Measurements from ENCODE around the gene SLC27A5. TPM values are rescaled to one million over a fixed set of nuclear protein-coding genes. Genes with fewer than 3 reads are reported as not detected.
"Not testable (repeated sequence)": the region's sequence is repeated elsewhere in the genome, so short reads cannot be mapped to it uniquely, and the experiment has no call there.

Gene SLC27A5
- total and polyA plus RNA-seq, 2 of the 13 experiments (the other 11 are each of a cell fraction or from before 2014, with no cell fraction given): 30.3 to 40.2 TPM

- Histone ChIP-seq H3K36me3 (replicated peaks in 1 of 2; ENCODE audit: control insufficient read depth in 1 of 2, insufficient read depth in 2 of 2, low read length in 2 of 2) (peaks cover 4 to 21% of the 10 kb centered on the region in 2 experiments; a peak in 4 of 5 replicates), H3K4me1 (ENCODE audit: insufficient read depth, low read length) (peaks cover 25% of the 10 kb centered on the region)
- H3K9ac ChIP-seq (ENCODE audit: insufficient read depth, low read depth, low read length); H3K27ac ChIP-seq (ENCODE audit: extremely low read length, insufficient read depth, low read length); H2AFZ ChIP-seq (ENCODE audit: low read length); BruUV-seq (replicated peaks); H4K20me1 ChIP-seq (ENCODE audit: insufficient read depth, low read length); H3K4me3 ChIP-seq (replicated peaks in 1 of 3; ENCODE audit: insufficient read depth in 1 of 3, low read depth in 2 of 3, low read length in 3 of 3); FAIRE-seq; H3K79me2 ChIP-seq (ENCODE audit: insufficient read depth, low read length); intact Hi-C loops (cut with micrococcal nuclease; ENCODE audit: unreplicated experiment); H3K4me2 ChIP-seq (ENCODE audit: low read depth, low read length); CTCF ChIA-PET (ENCODE audit: low intra/inter-chr PET ratio, low total read pairs); POLR2A ChIA-PET; H3K27me3 ChIP-seq (ENCODE audit: control insufficient read depth in 1 of 2, insufficient read depth in 2 of 2, low read length in 2 of 2); in situ Hi-C loops (cut with HindIII; ENCODE audit: extremely low pct_ligation_motif_present, low pct_unique_long_range_greater_than_20kb); DNase-seq (ENCODE audit: low spot score); ATAC-seq; H3K9me3 ChIP-seq (ENCODE audit: low read length): not testable (repeated sequence)
- WGBS (ENCODE audit: low lambda C conversion rate): 91% methylated on average over 6 of the region's 53 CpGs
- peak; percentile 57 for TF ChIP-seq AGO1 (IDR thresholded peaks at IDR 0.05; ENCODE audit: low read depth, low read length, poor library complexity, severe bottlenecking)
- TF ChIP-seq RBFOX2 (IDR thresholded peaks at IDR 0.05; ENCODE audit: low read depth, low read length): peak; percentile 25; the same call in 1 of the 2 replicates
These were observed 40.8 kb downstream of the SLC27A5 start for GRCh38 chr19:58470837-58471543.

GRCh38 chr19:58469241-58470013 lies 42.4 kb downstream of the SLC27A5 start:
- no peak for FAIRE-seq
- Histone ChIP-seq H3K36me3 (replicated peaks in 1 of 2; ENCODE audit: control insufficient read depth in 1 of 2, insufficient read depth in 2 of 2, low read length in 2 of 2) (peaks cover 4 to 21% of the 10 kb centered on the region in 2 experiments; a peak in 4 of 5 replicates), H4K20me1 (ENCODE audit: insufficient read depth, low read length) (no peaks in the 10 kb centered on the region), H3K9ac (ENCODE audit: insufficient read depth, low read depth, low read length) (no peak overlapping the region), H3K27me3 (ENCODE audit: control insufficient read depth in 1 of 2, insufficient read depth in 2 of 2, low read length in 2 of 2) (no peaks in the 10 kb centered on the region), H3K27ac (ENCODE audit: extremely low read length, insufficient read depth, low read length) (no peak overlapping the region), H2AFZ (ENCODE audit: low read length) (no peak overlapping the region), H3K79me2 (ENCODE audit: insufficient read depth, low read length) (peaks cover 6% of the 10 kb centered on the region), H3K4me3 (replicated peaks in 1 of 3; ENCODE audit: insufficient read depth in 1 of 3, low read depth in 2 of 3, low read length in 3 of 3) (no peak overlapping the region), H3K4me2 (ENCODE audit: low read depth, low read length) (no peak overlapping the region), H3K4me1 (ENCODE audit: insufficient read depth, low read length) (peaks cover 24% of the 10 kb centered on the region), H3K9me3 (ENCODE audit: low read length) (no peaks in the 10 kb centered on the region)
- intact Hi-C loops (cut with micrococcal nuclease; ENCODE audit: unreplicated experiment): loop anchor here (5.0 kb wide), 2 partner anchors 62 to 142 kb away; partner anchors contain the start of genes ZNF584 and ZSCAN22
- no TSS peak for BruUV-seq (replicated peaks)
- in situ Hi-C loops (cut with HindIII; ENCODE audit: extremely low pct_ligation_motif_present, low pct_unique_long_range_greater_than_20kb): no loop called here
- ATAC-seq: no peak
- ChIA-PET CTCF (ENCODE audit: low intra/inter-chr PET ratio, low total read pairs) (no interaction called here), POLR2A (no interaction called here)
- TF ChIP-seq SKIL (CRISPR knock-in tag; IDR thresholded peaks at IDR 0.05; ENCODE audit: borderline replicate concordance) (no peak), AGO1 (IDR thresholded peaks at IDR 0.05; ENCODE audit: low read depth, low read length, poor library complexity, severe bottlenecking) (peak; percentile 26)
- no peak for DNase-seq (ENCODE audit: low spot score)
- 93% methylated on average over 11 of the region's 17 CpGs for WGBS (ENCODE audit: low lambda C conversion rate)

All from HepG2 (cell line).